ENCODE results near the gene EHBP1L1.

Gene EHBP1L1

DNA sequence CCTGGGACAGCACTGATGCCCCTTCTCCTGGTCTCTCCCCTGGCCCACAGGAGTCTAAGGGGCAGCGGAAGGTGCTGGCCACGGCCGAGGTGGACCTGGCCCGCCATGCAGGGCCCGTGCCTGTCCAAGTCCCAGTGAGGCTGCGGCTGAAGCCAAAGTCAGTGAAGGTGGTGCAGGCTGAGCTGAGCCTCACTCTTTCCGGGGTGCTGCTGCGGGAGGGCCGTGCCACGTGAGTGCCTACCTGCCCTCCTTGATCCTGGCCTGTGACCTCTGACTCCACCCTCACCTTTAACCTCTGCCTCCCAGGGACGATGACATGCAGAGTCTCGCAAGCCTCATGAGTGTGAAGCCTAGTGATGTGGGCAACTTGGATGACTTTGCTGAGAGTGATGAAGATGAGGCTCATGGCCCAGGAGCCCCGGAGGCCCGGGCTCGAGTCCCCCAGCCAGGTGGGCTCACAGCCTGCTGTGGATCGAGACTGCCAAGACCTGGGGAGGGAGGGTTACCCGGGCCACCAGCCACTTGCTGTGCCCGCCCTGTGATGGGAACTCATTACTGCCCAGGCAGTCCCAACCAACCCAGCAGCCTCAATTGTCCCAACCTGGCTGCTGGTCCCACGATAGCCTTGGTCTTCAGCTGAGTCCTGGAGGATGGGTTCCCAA, 4.3 kb downstream of the EHBP1L1 start:
- DNase-seq: no peak

DNA sequence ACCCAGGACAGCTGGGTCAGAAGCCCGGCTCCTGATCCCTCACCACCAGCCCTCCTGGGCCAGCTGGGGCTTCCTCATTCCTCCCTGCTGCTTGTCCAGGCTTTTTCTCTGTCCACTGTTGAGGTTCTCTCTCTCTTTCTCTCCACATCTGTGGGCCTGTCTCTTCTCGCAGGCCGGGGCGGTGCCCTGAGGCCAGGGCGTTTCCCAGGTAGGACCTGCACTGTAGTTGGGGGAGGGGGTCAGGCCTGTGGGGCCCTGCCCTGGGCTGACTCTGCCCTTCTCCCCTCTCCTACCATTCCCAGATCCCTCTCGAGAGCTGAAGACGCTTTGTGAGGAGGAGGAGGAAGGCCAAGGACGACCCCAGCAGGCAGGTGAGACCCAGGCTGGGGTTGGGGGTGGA, 4.9 kb downstream of the EHBP1L1 start:
- no peak for DNase-seq

GRCh38 chr11:65581928-65582327, 6.1 kb downstream of the EHBP1L1 start:
- no peak for DNase-seq

DNA sequence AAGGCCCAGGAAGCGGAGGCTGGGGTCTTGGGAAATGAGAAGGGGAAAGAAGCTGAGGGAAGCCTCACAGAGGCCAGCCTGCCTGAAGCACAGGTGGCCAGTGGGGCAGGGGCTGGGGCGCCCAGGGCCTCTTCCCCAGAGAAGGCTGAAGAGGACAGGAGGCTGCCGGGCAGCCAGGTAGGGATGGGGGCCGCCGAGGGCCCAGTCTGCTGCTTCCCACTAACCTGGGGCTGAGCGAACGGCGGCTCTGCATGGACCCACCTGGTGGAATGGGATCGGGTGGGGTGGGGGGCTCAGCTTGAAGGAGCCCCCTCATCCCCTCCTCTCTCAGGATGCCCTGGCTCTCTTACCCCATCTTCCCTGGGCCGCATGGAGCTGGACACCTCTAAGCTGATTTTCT, 7.7 kb downstream of the EHBP1L1 start:
- DNase-seq: no peak

GRCh38 chr11:65584106-65584505, 8.3 kb downstream of the EHBP1L1 start:
- no peak for DNase-seq

- DNase-seq: no peak
Measured at GRCh38 chr11:65584723-65585171, 8.9 kb downstream of the EHBP1L1 start.

DNA sequence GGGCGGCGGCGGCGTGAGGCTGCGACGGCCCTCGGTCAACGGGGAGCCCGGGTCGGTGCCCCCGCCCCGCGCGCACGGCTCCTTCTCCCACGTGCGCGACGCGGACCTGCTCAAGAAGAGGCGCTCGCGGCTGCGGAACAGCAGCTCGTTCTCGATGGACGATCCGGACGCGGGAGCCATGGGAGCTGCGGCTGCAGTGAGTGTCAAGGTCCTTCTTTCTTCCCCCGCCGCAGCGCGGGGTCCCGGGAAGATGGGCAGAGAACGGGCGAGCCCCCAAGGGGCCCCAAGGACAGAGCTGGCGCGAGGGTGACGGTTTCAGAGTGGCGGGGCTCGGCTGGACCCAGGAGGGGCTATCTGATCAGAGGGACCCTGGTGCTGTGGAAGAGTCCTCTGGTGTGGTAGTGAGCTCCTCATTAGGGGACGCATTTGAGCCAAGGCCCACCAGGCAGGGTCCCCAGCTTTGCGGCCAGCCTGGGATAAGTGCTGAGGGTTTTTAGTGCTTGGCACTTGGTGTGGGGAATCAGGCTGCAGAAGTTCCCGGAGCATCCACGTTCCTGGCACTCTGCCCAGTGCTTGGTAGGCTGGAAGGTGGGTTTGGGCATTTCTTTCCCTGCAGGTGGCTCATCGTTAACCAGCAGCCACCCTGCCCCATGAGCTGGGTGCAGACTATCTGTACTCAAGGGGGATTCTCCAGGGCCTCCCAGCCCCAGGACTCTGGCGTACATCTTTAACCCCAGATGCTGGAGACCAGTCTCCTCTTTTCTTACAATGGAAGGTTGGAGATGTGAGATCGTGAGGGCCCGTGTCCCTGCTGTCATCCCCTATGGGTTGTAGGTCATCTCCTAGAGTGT, 9.8 kb downstream of the EHBP1L1 start:
- no peak for DNase-seq

DNA sequence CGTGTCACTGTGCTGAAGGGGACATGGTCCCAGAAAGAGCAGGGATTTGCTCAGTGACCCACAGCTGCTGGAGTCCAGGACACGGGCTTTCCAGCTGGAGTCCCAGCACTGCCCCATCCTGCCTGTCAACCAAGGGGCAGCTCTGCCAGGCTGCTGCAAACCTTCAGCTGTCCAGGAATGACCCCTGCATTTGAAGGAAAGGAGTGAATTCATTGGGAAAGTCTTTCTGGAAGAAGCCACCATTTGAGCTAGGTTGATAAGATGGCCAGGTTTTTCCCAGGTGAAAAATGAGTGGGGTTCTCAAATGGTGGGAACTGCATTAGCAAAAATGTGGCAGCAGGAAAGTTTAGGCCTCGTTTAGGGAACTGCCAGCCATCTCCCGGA, 10.4 kb downstream of the EHBP1L1 start:
- DNase-seq: no peak

DNA sequence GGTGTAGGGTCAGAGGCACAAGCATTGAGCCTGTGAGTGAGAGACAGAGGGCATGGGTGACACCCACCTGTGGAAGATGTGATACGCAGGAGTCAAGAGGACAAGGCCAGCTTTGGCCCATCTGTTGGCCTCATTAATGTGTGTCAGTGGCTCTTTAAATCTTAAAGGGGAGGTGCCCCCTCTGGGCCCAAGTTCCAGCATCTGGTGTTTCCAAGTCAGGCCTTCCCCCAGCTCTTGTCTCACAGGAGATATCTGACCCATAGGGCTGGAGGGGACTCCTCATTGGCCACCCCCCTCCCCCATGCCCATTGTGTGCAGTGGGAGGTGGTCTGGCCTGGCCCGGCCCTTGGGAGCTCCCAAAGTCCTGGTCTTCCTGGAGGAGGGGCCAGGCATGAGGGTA, 10.8 kb downstream of the EHBP1L1 start:
- DNase-seq: no peak

- peak; percentile 79 to 87 for DNase-seq
Measured at GRCh38 chr11:65588199-65589054, 12.6 kb downstream of the EHBP1L1 start.

DNA sequence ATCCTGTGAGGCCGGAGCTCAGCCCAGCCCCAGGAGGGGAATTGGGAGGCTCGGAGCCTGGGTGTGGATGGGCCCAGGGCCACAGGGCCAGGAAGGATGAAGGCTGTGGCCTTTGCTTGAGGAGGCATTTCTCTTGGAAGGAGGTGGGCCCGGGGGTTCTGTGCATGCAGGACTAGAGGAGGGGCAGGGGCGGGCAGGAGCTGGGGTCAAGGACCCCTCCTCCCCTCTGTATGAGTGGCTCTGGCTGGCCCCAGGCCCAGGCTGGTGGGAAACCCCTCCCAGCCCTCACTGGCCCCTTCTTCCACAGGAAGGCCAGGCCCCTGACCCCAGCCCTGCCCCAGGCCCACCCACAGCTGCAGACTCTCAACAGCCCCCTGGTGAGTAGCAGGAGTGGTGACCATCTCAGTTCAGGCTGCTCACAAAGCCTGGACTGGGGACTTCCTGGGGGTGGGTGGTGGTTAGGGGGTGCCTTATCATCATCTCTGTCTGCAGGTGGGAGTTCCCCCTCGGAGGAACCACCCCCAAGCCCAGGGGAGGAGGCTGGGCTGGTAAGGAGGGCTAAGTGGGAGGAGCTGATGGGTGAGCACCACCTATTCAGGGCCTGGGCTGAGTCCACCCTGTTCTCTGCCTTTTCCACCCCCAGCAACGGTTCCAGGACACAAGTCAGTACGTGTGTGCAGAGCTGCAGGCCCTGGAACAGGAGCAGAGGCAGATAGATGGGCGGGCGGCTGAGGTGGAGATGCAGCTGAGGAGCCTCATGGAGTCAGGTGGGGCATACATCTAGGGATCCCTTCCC, 13.8 kb downstream of the EHBP1L1 start:
- peak in 1 of 2 experiments; percentile 33 for DNase-seq

- no peak for DNase-seq
Measured at GRCh38 chr11:65590240-65590738, 14.4 kb downstream of the EHBP1L1 start.

GRCh38 chr11:65591939-65592857, 16.3 kb downstream of the EHBP1L1 start:
- DNase-seq: no peak

DNA sequence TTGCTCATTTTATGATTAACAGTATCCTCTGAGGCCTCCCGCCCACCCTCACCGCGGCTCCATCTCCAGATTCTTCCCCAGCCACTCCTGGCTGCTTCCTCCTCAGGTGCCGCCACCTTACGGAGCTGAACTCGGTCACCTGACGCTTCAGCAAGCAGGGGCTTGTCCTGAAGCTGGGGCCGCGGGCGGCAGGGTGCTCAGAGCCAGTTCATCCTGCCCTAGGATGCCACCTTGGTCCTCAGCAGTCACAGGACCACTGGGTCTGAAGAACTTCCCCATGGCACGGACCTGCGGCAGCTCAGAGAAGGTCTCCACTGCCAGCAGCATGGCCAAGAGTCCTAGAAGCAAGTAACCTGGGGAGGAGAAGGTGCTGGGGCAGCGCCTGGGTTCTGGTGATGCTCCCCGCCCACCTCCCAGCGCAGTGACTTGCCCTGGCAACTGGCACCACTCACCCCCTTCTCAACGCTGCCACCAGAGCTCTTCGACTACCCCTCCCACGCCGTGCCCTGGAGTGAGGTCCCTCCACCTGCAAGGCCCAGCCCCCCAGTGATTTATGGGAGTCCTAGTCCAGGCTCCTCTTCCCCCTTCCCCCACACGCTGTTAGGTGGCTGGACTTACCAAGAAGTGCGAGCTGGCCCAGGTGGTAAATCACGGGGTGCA, 17.1 kb downstream of the EHBP1L1 start:
- no peak for DNase-seq

- peak; percentile 48 to 58 for DNase-seq
Measured at GRCh38 chr11:65593518-65594414, 17.9 kb downstream of the EHBP1L1 start.

GRCh38 chr11:65595131-65595530, 19.3 kb downstream of the EHBP1L1 start:
- no peak for DNase-seq

DNA sequence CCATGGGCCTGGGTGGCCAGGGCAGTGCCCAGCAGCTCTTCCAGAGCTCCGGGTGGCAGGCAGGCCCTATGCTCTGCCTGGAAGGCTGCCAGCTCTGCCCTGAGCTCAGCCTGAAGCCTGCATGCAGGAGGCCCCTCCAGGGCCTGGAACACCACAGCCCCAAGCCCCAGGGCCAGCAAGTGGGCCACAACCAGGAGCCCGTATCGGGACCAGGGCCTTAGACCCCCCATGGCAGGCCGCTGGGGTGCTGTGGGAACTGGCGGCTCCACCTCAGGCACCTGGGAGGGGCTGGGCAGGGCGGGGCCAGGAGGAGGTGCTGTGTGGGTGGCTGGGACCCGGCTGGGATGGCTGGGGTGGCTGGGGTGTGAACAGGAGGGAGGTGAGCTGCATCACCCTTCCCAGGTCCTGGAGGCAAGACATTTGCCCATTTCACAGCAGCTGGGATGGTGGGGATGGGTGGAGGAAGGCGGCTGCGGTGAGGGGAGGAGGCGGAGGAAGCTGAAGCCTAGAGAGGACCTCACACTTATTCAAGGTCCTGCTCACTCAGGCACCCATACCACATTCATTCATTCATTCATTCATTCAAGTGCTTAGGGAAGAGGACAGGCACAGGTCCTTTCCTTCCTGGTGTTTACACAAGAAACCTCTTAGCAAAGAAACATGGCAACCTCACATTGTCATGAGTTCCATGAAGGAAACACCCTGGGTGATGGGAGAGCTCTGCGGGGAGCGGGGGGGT, 19.9 kb downstream of the EHBP1L1 start, which contains the start of gene KCNK7:
TSS of gene KCNK7 (minus strand) at position 258 of the 739 bp plus-strand sequence. CDS start at position 230, 28 bp downstream.
- no peak for DNase-seq

DNA sequence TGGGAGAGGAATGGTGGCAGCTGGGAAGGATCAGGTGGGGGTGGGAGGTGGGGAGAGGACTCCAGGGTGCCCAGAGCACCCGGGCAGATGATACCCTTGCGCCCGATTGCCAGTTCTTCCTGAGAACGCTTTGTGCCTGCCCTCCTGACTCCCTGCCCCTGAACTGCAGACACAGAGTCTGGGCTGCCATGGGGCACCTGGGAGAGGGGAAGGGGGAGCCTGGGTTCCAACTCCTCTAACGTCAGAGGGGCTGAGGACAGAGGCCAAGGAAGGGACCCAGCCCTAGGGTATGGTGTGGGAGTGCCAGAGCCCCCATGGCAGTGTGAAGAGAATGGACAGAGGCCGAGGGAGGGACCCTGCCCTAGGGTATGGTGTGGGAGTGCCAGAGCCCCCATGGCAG, 20.7 kb downstream of the EHBP1L1 start:
- DNase-seq: no peak

DNA sequence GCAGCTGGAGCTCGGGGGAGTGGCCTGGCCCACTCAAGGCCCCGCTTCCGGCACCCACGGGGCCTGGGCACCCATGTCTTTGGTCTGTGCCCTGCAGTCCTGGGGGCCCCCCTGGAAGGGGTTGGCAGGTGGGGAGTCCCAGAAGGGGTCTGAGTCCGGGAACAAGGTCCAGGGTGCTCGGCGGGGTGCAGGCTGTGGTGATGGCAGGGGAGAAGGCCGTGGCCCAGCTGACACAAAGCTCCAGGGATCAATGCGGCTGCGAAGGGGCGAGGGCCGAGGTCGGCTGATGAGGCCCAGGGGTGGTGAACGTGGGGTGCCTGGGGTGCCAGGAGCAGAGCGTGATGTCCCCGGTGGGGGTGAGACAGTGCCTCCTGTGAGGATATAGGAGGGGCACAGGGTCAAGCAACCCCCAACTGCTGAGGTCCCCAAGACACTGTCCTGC, 22.4 kb downstream of the EHBP1L1 start:
- DNase-seq: no peak

Measured in activated CD4-positive, alpha-beta T cell treated with anti-CD3 and anti-CD28 coated beads, Interleukin-2, amount 50 U/mL, for 48 hours (primary cell).